IPS-20b (cell line): ENCODE results near the gene LPAR1.
"Not testable (repeated sequence)": the region's sequence is repeated elsewhere in the genome, so short reads cannot be mapped to it uniquely, and the experiment has no call there.

Experiments
- H3K27ac ChIP-seq: one replicate; pipeline ENCODE4 v1.5.1; 2013; ENCODE audit warnings: low read length
- H3K27me3 ChIP-seq: 2 replicates; pipeline ENCODE4 v1.6.1; 2013; ENCODE audit warnings: mild to moderate bottlenecking, low read length, inconsistent platforms; ENCODE audit not compliant: insufficient read depth
- H3K36me3 ChIP-seq: 2 replicates; pipeline ENCODE4 v1.6.1; 2013; ENCODE audit warnings: low read depth, mild to moderate bottlenecking, inconsistent platforms, low read length, moderate library complexity; ENCODE audit not compliant: insufficient read depth
- H3K4me1 ChIP-seq: 2 replicates; pipeline ENCODE4 v1.6.1; 2013; ENCODE audit warnings: mild to moderate bottlenecking, control low read depth, inconsistent platforms, low read length, moderate library complexity; ENCODE audit not compliant: insufficient read depth
- H3K4me3 ChIP-seq: 2 replicates; pipeline ENCODE4 v1.5.1; 2013; ENCODE audit warnings: mild to moderate bottlenecking, low read length, inconsistent platforms
- H3K9ac ChIP-seq: 2 replicates; pipeline ENCODE4 v1.6.1; 2013; ENCODE audit warnings: low read depth, mild to moderate bottlenecking, inconsistent platforms, low read length, moderate library complexity
- H3K9me3 ChIP-seq: 2 replicates; pipeline ENCODE4 v1.6.1; 2013; ENCODE audit warnings: mild to moderate bottlenecking, low read depth, low read length, inconsistent platforms; ENCODE audit not compliant: insufficient read depth

The LPAR1 gene

GRCh38 chr9:110826400-110826799 lies 211.9 kb downstream of the LPAR1 start:
- H3K9me3 ChIP-seq, H3K27ac ChIP-seq, H3K36me3 ChIP-seq, H3K27me3 ChIP-seq, H3K4me1 ChIP-seq, H3K4me3 ChIP-seq, H3K9ac ChIP-seq: not testable (repeated sequence)

- Histone ChIP-seq H3K4me3 (no peak overlapping the region), H3K27ac (no peak overlapping the region), H3K9me3 (no peaks in the 10 kb centered on the region), H3K4me1 (peaks cover 7% of the 10 kb centered on the region; the same call in 1 of the 2 replicates), H3K9ac (no peak overlapping the region), H3K27me3 (no peaks in the 10 kb centered on the region), H3K36me3 (no peaks in the 10 kb centered on the region)
Measured at GRCh38 chr9:110825950-110826349, 212.3 kb downstream of the LPAR1 start.

GRCh38 chr9:110825129-110825528 lies 213.1 kb downstream of the LPAR1 start:
- H3K9ac ChIP-seq, H3K27ac ChIP-seq, H3K4me1 ChIP-seq, H3K27me3 ChIP-seq, H3K4me3 ChIP-seq, H3K36me3 ChIP-seq, H3K9me3 ChIP-seq: not testable (repeated sequence)
